Endothelial cell of umbilical vein (primary cell): ENCODE measurements around the gene CISD3. TPM values are rescaled to one million over a fixed set of nuclear protein-coding genes. Genes with fewer than 3 reads are reported as not detected.

Experiments used
- BruUV-seq: library from RNA; stranded (reverse); fragments of 400-500 nt; replicated peaks from 2 replicates; lab custom pipeline; 2021; lab: Mats Ljungman, UMichigan
- CTCF ChIA-PET: fragments of 300-600, 350-600 bp; sonication (Branson Sonifier 250); formaldehyde crosslinking; loops from one replicate; lab custom pipeline; 2021; ENCODE audit warnings: antibody characterized with exemption, inconsistent platforms; lab: Charles Lee
- POLR2A ChIA-PET: fragments of 300-600, 350-600 bp; sonication (Branson Sonifier 250); formaldehyde crosslinking; loops from one replicate; lab custom pipeline; 2021; ENCODE audit warnings: antibody characterized with exemption, inconsistent platforms; lab: Charles Lee
- DNase-seq: peaks from one replicate; pipeline ENCODE4 v3.0.0-alpha.2; 2011; ENCODE audit warnings: low read depth, low spot score
- FAIRE-seq: peaks from 2 replicates; lab custom pipeline; 2011; peaks lifted over from hg19 to GRCh38; lab: Jason Lieb, UNC
- H2AFZ ChIP-seq: 2 replicates; pipeline ENCODE4 v1.6.0; 2012; ENCODE audit warnings: low read depth, low read length, control low read depth, inconsistent platforms
- H3K27ac ChIP-seq: 2 replicates; pipeline ENCODE4 v1.5.1; 2011; ENCODE audit warnings: low read depth, mild to moderate bottlenecking, control low read depth, low read length, moderate library complexity; ENCODE audit not compliant: insufficient read depth
- H3K27me3 ChIP-seq, 2 experiments: 2 replicates each; pipeline versions ENCODE4 v1.6.0 to v1.6.1; 2011; ENCODE audit warnings: low read length in 2 of 2, mixed read lengths in 1 of 2; ENCODE audit not compliant: control insufficient read depth in 2 of 2, insufficient read depth in 2 of 2
- H3K36me3 ChIP-seq, 2 experiments: 2 replicates in 1 of 2; 3 replicates in 1 of 2; pipeline ENCODE4 v1.5.1; 2011; ENCODE audit warnings: low read length in 2 of 2, mild to moderate bottlenecking in 1 of 2, moderate library complexity in 1 of 2; ENCODE audit not compliant: control insufficient read depth in 2 of 2, insufficient read depth in 2 of 2; ENCODE audit errors: extremely low read depth in 1 of 2
- H3K4me1 ChIP-seq: 3 replicates; pipeline ENCODE4 v1.5.1; 2011; ENCODE audit warnings: mild to moderate bottlenecking, low read length; ENCODE audit not compliant: control insufficient read depth, insufficient read depth; ENCODE audit errors: extremely low read depth
- H3K4me2 ChIP-seq: 2 replicates; pipeline ENCODE4 v1.6.1; 2011; ENCODE audit warnings: low read length, control low read depth, mixed read lengths; ENCODE audit not compliant: insufficient read depth
- H3K4me3 ChIP-seq, 3 experiments: fragments of 200-600 bp in 1 of 3; sonication (generic), shearing (Covaris generic) in 1 of 3; replicated peaks in 1 of 3; 2 replicates each; pipeline ENCODE4 v1.5.1; 2011 to 2016; ENCODE audit warnings: control low read depth in 3 of 3, low read length in 3 of 3, mild to moderate bottlenecking in 2 of 3, inconsistent platforms in 1 of 3, low read depth in 1 of 3, moderate library complexity in 1 of 3; ENCODE audit not compliant: insufficient read depth in 1 of 3
- H3K79me2 ChIP-seq: 2 replicates; pipeline ENCODE4 v1.6.0; 2012; ENCODE audit warnings: low read length, inconsistent platforms; ENCODE audit not compliant: control insufficient read depth, insufficient read depth
- H3K9ac ChIP-seq: replicated peaks from 2 replicates; pipeline ENCODE3; 2011; ENCODE audit warnings: low read length, control low read depth; ENCODE audit not compliant: insufficient read depth; ENCODE audit errors: extremely low read depth
- H3K9me1 ChIP-seq: replicated peaks from 3 replicates; pipeline ENCODE4 v1.6.0; 2011; ENCODE audit warnings: mild to moderate bottlenecking, low read length; ENCODE audit not compliant: control insufficient read depth, insufficient read depth; ENCODE audit errors: extremely low read depth
- H3K9me3 ChIP-seq: replicated peaks from 2 replicates; pipeline ENCODE4 v1.5.1; 2012; ENCODE audit warnings: low read length, inconsistent platforms; ENCODE audit not compliant: control insufficient read depth, insufficient read depth
- H4K20me1 ChIP-seq: replicated peaks from 2 replicates; pipeline ENCODE3; 2011; ENCODE audit warnings: mild to moderate bottlenecking, low read length; ENCODE audit not compliant: control insufficient read depth, insufficient read depth; ENCODE audit errors: extremely low read depth
- CTCF ChIP-seq, 2 donors: IDR thresholded peaks; 1 replicate in 1 of 2; 2 replicates in 1 of 2; pipeline ENCODE4 v1.5.1; 2011; ENCODE audit warnings: low read length in 2 of 2, mild to moderate bottlenecking in 2 of 2, moderate library complexity in 2 of 2, control low read depth in 1 of 2, inconsistent platforms in 1 of 2, low read depth in 1 of 2; ENCODE audit not compliant: insufficient read depth in 1 of 2; ENCODE audit errors: extremely low read depth in 1 of 2
- EZH2 ChIP-seq: IDR thresholded peaks from 2 replicates; pipeline ENCODE4 v1.6.1; 2012; ENCODE audit warnings: borderline replicate concordance, low read depth, mild to moderate bottlenecking, moderate library complexity, low read length, inconsistent platforms; ENCODE audit not compliant: severe bottlenecking
- FOS ChIP-seq: IDR thresholded peaks from 2 replicates; pipeline ENCODE4 v1.6.1; 2011; ENCODE audit warnings: mild to moderate bottlenecking, low read length, moderate library complexity, borderline replicate concordance; ENCODE audit not compliant: insufficient read depth
- GATA2 ChIP-seq: IDR thresholded peaks from 2 replicates; pipeline ENCODE4 v1.7.0; 2011; ENCODE audit warnings: low read depth, mild to moderate bottlenecking, moderate library complexity, mixed read lengths, low read length; ENCODE audit not compliant: insufficient read length, insufficient read depth
- JUN ChIP-seq: IDR thresholded peaks from 2 replicates; pipeline ENCODE4 v1.6.1; 2011; ENCODE audit warnings: borderline replicate concordance, low read depth; ENCODE audit not compliant: insufficient read length, insufficient read depth
- MAX ChIP-seq: IDR thresholded peaks from 2 replicates; pipeline ENCODE4 v1.6.1; 2011; ENCODE audit not compliant: insufficient read depth, insufficient read length
- MYC ChIP-seq: IDR thresholded peaks from one replicate; pipeline ENCODE4 v1.6.1; 2011; ENCODE audit warnings: mild to moderate bottlenecking, low read depth, low read length
- POLR2A ChIP-seq: IDR thresholded peaks from 2 replicates; pipeline ENCODE4 v1.6.1; 2012; ENCODE audit warnings: low read depth, mild to moderate bottlenecking, control low read depth, low read length
- POLR2AphosphoS5 ChIP-seq: IDR thresholded peaks from 2 replicates; pipeline ENCODE4 v1.6.1; 2012; ENCODE audit warnings: low read depth, mild to moderate bottlenecking, control low read depth, low read length, moderate library complexity; ENCODE audit not compliant: insufficient read depth
- dilution Hi-C: fragments of 300-500 bp; cut with MboI; formaldehyde crosslinking; loops from one replicate; pipeline ENCODE4 v1.15.0; 2019; ENCODE audit warnings: low sequenced_read_pairs; ENCODE audit not compliant: extremely low pct_ligation_motif_present
- intact Hi-C: fragments of 100-400 bp; cut with micrococcal nuclease; formaldehyde crosslinking; loops from one replicate; pipeline ENCODE4 v1.10.0; 2022
- polyA plus RNA-seq, 4 experiments: library from polyadenylated mRNA; depleted of rRNA in 3 of 4; stranded (reverse) in 3 of 4; unstranded in 1 of 4; fragments of >200 nt; gene quantifications; 2 replicates each; pipeline versions ENCODE4 v1.2.1 to v1.2.3, GENCODE V29; 2011 to 2012; ENCODE audit warnings: missing spikeins in 1 of 4
- total RNA-seq: library from RNA; stranded (reverse); gene quantifications from 2 replicates; pipeline ENCODE4 v1.2.3, GENCODE V29; 2021

CISD3 gene
- total and polyA plus RNA-seq, 2 donors (not counting 3 experiments of a cell fraction or from before 2014, with no cell fraction given): 8.7 to 23.7 TPM

- POLR2A ChIA-PET: no interaction called here
- no peak overlapping the region for H3K27ac ChIP-seq
- dilution Hi-C loops: no loop called here
Measured at GRCh38 chr17:38715216-38715943, 14.8 kb upstream of the CISD3 start.

More at GRCh38 chr17:38715216-38715943, 14.8 kb upstream of the CISD3 start:
- intact Hi-C loops: no loop called here
- H3K9me3 ChIP-seq: no peaks in the 10 kb centered on the region
- H3K9me1 ChIP-seq: no peaks in the 10 kb centered on the region
- peaks cover 0 to 43% of the 10 kb centered on the region in 2 experiments for H3K36me3 ChIP-seq
- no peaks in the 10 kb centered on the region for H3K79me2 ChIP-seq
- H2AFZ ChIP-seq: no peak overlapping the region
- no peak overlapping the region for H3K4me3 ChIP-seq
- CTCF ChIA-PET: interaction anchor here (1.4 to 2.0 kb wide), 2 partner anchors 15 to 20 kb away, joined by 3 to 9 read pairs; no protein-coding TSS in a partner anchor
- TF ChIP-seq JUN (no peak), MAX (no peak), CTCF (IDR thresholded peaks at IDR 0.05; ENCODE audit: extremely low read depth in 1 of 2, insufficient read depth in 1 of 2, low read depth in 1 of 2, low read length in 2 of 2) (no peak), FOS (no peak), POLR2A (no peak), GATA2 (no peak), POLR2AphosphoS5 (no peak), EZH2 (no peak), MYC (no peak)
- no peaks in the 10 kb centered on the region for H4K20me1 ChIP-seq
- no peak overlapping the region for H3K9ac ChIP-seq
- no peaks in the 10 kb centered on the region for H3K27me3 ChIP-seq
- no peak overlapping the region for H3K4me2 ChIP-seq
- BruUV-seq: no TSS peak
- no peak for DNase-seq
- FAIRE-seq: no peak
- no peaks in the 10 kb centered on the region for H3K4me1 ChIP-seq
